ENCODE measurements around the gene LY6G5C.

DNA sequence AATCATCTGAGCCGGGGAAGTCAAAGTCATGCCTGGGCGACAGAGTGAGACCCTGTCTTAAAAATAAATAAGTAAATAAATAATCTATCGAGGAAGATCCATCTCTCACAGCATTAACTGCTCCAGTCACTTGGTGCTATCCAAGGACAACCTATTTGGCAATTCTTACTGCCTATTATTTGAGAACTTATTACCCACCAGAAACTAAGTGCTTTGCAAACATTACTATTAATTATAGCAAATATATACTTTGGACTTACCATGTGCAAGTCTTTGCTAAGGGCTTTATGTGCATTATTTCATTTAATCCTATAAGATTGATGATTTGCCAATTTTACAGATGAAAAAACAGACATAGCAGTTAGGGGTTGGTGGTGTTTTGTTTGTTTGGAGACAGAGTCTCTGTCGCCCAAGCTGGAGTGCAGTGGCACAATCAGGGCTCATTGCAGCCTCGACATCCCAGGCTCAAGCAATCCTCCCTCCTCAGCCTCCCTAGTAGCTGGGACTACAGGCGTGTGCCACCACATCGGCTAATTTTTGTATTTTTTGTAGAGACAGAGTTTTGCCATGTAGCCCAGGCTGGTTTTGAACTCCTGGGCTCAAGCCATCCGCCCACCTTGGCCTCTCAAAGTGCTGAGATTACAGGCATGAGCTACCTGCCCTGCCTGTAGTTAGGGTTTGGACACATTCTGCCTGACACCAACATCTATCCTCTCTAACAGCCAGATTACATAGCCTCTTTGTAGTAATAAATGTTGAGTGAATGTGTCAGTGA lies 26.1 kb downstream of the LY6G5C start:
- TF ChIP-seq CTCF (IDR thresholded peaks at IDR 0.05), result no peak
- no peak for TF ChIP-seq POLR2A (IDR thresholded peaks at IDR 0.05)
- TF ChIP-seq POLR2AphosphoS5 (IDR thresholded peaks at IDR 0.05), result no peak
